Neutrophil (primary cell): ENCODE results near the gene LRRC7.
"Not testable (repeated sequence)": the region's sequence is repeated elsewhere in the genome, so short reads cannot be mapped to it uniquely, and the experiment has no call there.

ENCODE experiments used
- H3K27ac ChIP-seq: fragments of 200-600 bp; sonication (generic); 2 replicates; pipeline ENCODE4 v1.5.1; 2016; ENCODE audit warnings: mild to moderate bottlenecking, moderate library complexity
- H3K27me3 ChIP-seq: fragments of 200-600 bp; sonication (generic); 2 replicates; pipeline ENCODE4 v1.6.0; 2016; ENCODE audit warnings: mild to moderate bottlenecking
- H3K36me3 ChIP-seq: fragments of 200-600 bp; sonication (generic); 2 replicates; pipeline ENCODE4 v1.5.1; 2017
- H3K4me1 ChIP-seq, 2 experiments: fragments of 200-600 bp in 1 of 2; sonication (generic) in 1 of 2; 1 replicate in 1 of 2; 2 replicates in 1 of 2; pipeline versions ENCODE4 v1.5.1 to v1.6.1; 2013 to 2016; ENCODE audit warnings: low read depth in 1 of 2, low read length in 1 of 2, mild to moderate bottlenecking in 1 of 2, moderate library complexity in 1 of 2; ENCODE audit not compliant: control insufficient read depth in 1 of 2, insufficient read depth in 1 of 2
- H3K4me3 ChIP-seq, 2 experiments: fragments of 200-600 bp in 1 of 2; sonication (generic) in 1 of 2; 1 replicate in 1 of 2; 2 replicates in 1 of 2; pipeline ENCODE4 v1.5.1; 2013 to 2016; ENCODE audit warnings: low read depth in 1 of 2, low read length in 1 of 2, mild to moderate bottlenecking in 1 of 2, moderate library complexity in 1 of 2
- H3K9me3 ChIP-seq: fragments of 200-600 bp; sonication (generic); 2 replicates; pipeline ENCODE4 v1.5.1; 2016
- CTCF ChIP-seq: fragments of 200-600 bp; sonication (generic); IDR thresholded peaks from 2 replicates; pipeline ENCODE4 v1.5.1; 2016; ENCODE audit warnings: antibody characterized with exemption

The LRRC7 gene

GRCh38 chr1:69947837-69948236 lies 380.1 kb downstream of the LRRC7 start:
- H3K27me3 ChIP-seq: no peaks in the 10 kb centered on the region
- H3K27ac ChIP-seq: no peak overlapping the region
- H3K4me1 ChIP-seq: no peaks in the 10 kb centered on the region
- H3K9me3 ChIP-seq: no peaks in the 10 kb centered on the region
- no peaks in the 10 kb centered on the region for H3K36me3 ChIP-seq
- no peak overlapping the region for H3K4me3 ChIP-seq
- TF ChIP-seq CTCF: no peak

- no peaks in the 10 kb centered on the region for H3K36me3 ChIP-seq
- no peak for TF ChIP-seq CTCF
- H3K9me3 ChIP-seq: no peaks in the 10 kb centered on the region
- no peaks in the 10 kb centered on the region for H3K4me1 ChIP-seq
- no peaks in the 10 kb centered on the region for H3K27me3 ChIP-seq
- H3K27ac ChIP-seq: no peak overlapping the region
- H3K4me3 ChIP-seq: no peak overlapping the region
Measured at GRCh38 chr1:69952676-69953075, 385.0 kb downstream of the LRRC7 start.

- H3K4me1 ChIP-seq, H3K36me3 ChIP-seq, H3K4me3 ChIP-seq, H3K27ac ChIP-seq, H3K9me3 ChIP-seq, H3K27me3 ChIP-seq: not testable (repeated sequence)
Measured at GRCh38 chr1:69962452-69962851, 394.7 kb downstream of the LRRC7 start.

GRCh38 chr1:69967245-69967766 lies 399.6 kb downstream of the LRRC7 start:
- Histone ChIP-seq H3K27me3 (no peaks in the 10 kb centered on the region), H3K36me3 (no peaks in the 10 kb centered on the region), H3K4me3 (no peak overlapping the region), H3K9me3 (no peaks in the 10 kb centered on the region), H3K27ac (no peak overlapping the region), H3K4me1 (no peaks in the 10 kb centered on the region)
- TF ChIP-seq CTCF: no peak

- Histone ChIP-seq H3K27ac (no peak overlapping the region), H3K4me3 (no peak overlapping the region), H3K36me3 (no peaks in the 10 kb centered on the region), H3K4me1 (no peaks in the 10 kb centered on the region), H3K27me3 (no peaks in the 10 kb centered on the region), H3K9me3 (no peaks in the 10 kb centered on the region)
- TF ChIP-seq CTCF: no peak
Measured at GRCh38 chr1:69976896-69977295, 409.2 kb downstream of the LRRC7 start.

- TF ChIP-seq CTCF: no peak
- Histone ChIP-seq H3K36me3 (no peaks in the 10 kb centered on the region), H3K4me1 (no peaks in the 10 kb centered on the region), H3K4me3 (no peak overlapping the region), H3K27ac (no peak overlapping the region), H3K9me3 (no peaks in the 10 kb centered on the region), H3K27me3 (no peaks in the 10 kb centered on the region)
Measured at GRCh38 chr1:69982992-69983391, 415.3 kb downstream of the LRRC7 start.
